Activated CD4-positive, alpha-beta T cell treated with anti-CD3 and anti-CD28 coated beads, Interleukin-2, Interleukin-6, amounts not matched to agents 100 ng/mL and 50 ng/mL, durations not matched to agents 16 hours and 8 hours (primary cell): Measurements from ENCODE around the gene FEM1C.

ENCODE experiments used
- DNase-seq: peaks from one replicate; pipeline ENCODE4 v3.0.0-alpha.2; 2020

Gene FEM1C

GRCh38 chr5:115471345-115472063 is 73.1 kb downstream of the FEM1C start:
- no peak for DNase-seq

GRCh38 chr5:115470921-115471320 is 73.7 kb downstream of the FEM1C start:
- no peak for DNase-seq
